Activated B cell treated with CpG ODN at 0.5 μM for 24 hours (primary cell): Measurements from ENCODE around the gene DRG1. TPM values are rescaled to one million over a fixed set of nuclear protein-coding genes. Genes with fewer than 3 reads are reported as not detected.
A peak's percentile ranks its signal among the peaks of the same experiment; 100 is the strongest.
"Not testable (repeated sequence)": the region's sequence is repeated elsewhere in the genome, so short reads cannot be mapped to it uniquely, and the experiment has no call there.

Experiments
- ATAC-seq: fragments of 200-7000 bp; cut with Tn5 transposase; one replicate; pipeline ENCODE4 v1.10.0; 2021; ENCODE audit warnings: low read depth, mild to moderate bottlenecking, moderate library complexity
- CTCF ChIA-PET: fragments of 350-600 bp; sonication (Branson Sonifier 250); formaldehyde crosslinking; loops from one replicate; lab custom pipeline; 2021; ENCODE audit warnings: antibody characterized with exemption; lab: Charles Lee
- POLR2A ChIA-PET: fragments of 350-600 bp; sonication (Branson Sonifier 250); formaldehyde crosslinking; loops from one replicate; lab custom pipeline; 2021; ENCODE audit warnings: antibody characterized with exemption; lab: Charles Lee
- DNase-seq: peaks from one replicate; pipeline ENCODE4 v3.0.0; 2022
- H3K27ac Mint-ChIP-seq: one replicate; pipeline ENCODE4 v1.8.0; 2020; ENCODE audit warnings: mixed read lengths
- H3K27me3 Mint-ChIP-seq: one replicate; pipeline ENCODE4 v1.8.0; 2021; ENCODE audit warnings: mixed read lengths
- H3K36me3 Mint-ChIP-seq: one replicate; pipeline ENCODE4 v1.8.0; 2021; ENCODE audit warnings: low read depth, mixed read lengths
- H3K4me1 Mint-ChIP-seq: one replicate; pipeline ENCODE4 v1.8.0; 2021; ENCODE audit warnings: mixed read lengths
- H3K4me3 Mint-ChIP-seq: one replicate; pipeline ENCODE4 v1.8.0; 2020; ENCODE audit warnings: mild to moderate bottlenecking, mixed read lengths
- H3K9me3 Mint-ChIP-seq: one replicate; pipeline ENCODE4 v1.8.0; 2020; ENCODE audit warnings: mixed read lengths
- CTCF ChIP-seq: fragments of 200-600 bp; IDR thresholded peaks from one replicate; pipeline ENCODE4 v1.8.0; 2022; ENCODE audit warnings: antibody characterized with exemption, mild to moderate bottlenecking
- intact Hi-C: fragments of 100-400 bp; cut with micrococcal nuclease; formaldehyde crosslinking; loops from one replicate; pipeline ENCODE4 v1.15.1; 2024
- total RNA-seq: library from RNA; stranded (reverse); gene quantifications from 2 replicates; pipeline ENCODE4 v1.2.3, GENCODE V29; 2022

The DRG1 gene
- total RNA-seq, 1 donor from 2014 or later, result 68.5 TPM

- CTCF ChIA-PET, result no interaction called here
Observed at GRCh38 chr22:31393893-31394292, 5.5 kb upstream of the DRG1 start.

GRCh38 chr22:31394326-31394725, 5.1 kb upstream of the DRG1 start:
- ChIA-PET POLR2A (no interaction called here), CTCF (no interaction called here)
- Mint-ChIP-seq H3K4me1 (peaks cover 3% of the 10 kb centered on the region), H3K9me3 (no peaks in the 10 kb centered on the region), H3K27ac (no peak overlapping the region), H3K4me3 (no peak overlapping the region), H3K27me3 (no peaks in the 10 kb centered on the region), H3K36me3 (no peaks in the 10 kb centered on the region)
- ATAC-seq (no peak), DNase-seq (no peak)
- intact Hi-C loops, result no loop called here
- no peak for TF ChIP-seq CTCF

More at GRCh38 chr22:31393893-31394292, 5.5 kb upstream of the DRG1 start:
- no peak for DNase-seq
- H3K27ac Mint-ChIP-seq, result no peak overlapping the region
- POLR2A ChIA-PET, result no interaction called here
- H3K36me3 Mint-ChIP-seq, result no peaks in the 10 kb centered on the region
- H3K4me1 Mint-ChIP-seq, result peaks cover 2% of the 10 kb centered on the region
- H3K4me3 Mint-ChIP-seq, result no peak overlapping the region
- TF ChIP-seq CTCF, result no peak
- intact Hi-C loops, result no loop called here
- H3K9me3 Mint-ChIP-seq, result no peaks in the 10 kb centered on the region
- no peaks in the 10 kb centered on the region for H3K27me3 Mint-ChIP-seq
- no peak for ATAC-seq

GRCh38 chr22:31398231-31398630, 1.2 kb upstream of the DRG1 start:
- ATAC-seq, result no peak
- CTCF ChIA-PET, result no interaction called here

GRCh38 chr22:31400023-31400397, 606 bp downstream of the DRG1 start:
- no peak for ATAC-seq
- H3K4me1 Mint-ChIP-seq, result peaks cover 20% of the 10 kb centered on the region
- POLR2A ChIA-PET, result interaction anchor here (0.9 to 4.6 kb wide), 5 partner anchors 53 to 127 kb away, joined by 3 to 66 read pairs (median 3); partner anchors contain the start of genes PATZ1 and SFI1
- H3K36me3 Mint-ChIP-seq, result peaks cover 34% of the 10 kb centered on the region
- no peaks in the 10 kb centered on the region for H3K27me3 Mint-ChIP-seq
- peak overlapping the region; percentile 93 for H3K4me3 Mint-ChIP-seq
- H3K9me3 Mint-ChIP-seq, result no peaks in the 10 kb centered on the region
- no peak for DNase-seq
- no peak for TF ChIP-seq CTCF
- intact Hi-C loops, result no loop called here
- CTCF ChIA-PET, result interaction anchor here (2.0 kb wide), 1 partner anchor 55 kb away, joined by 8 read pairs; no protein-coding TSS in a partner anchor
- H3K27ac Mint-ChIP-seq, result peak overlapping the region; percentile 88

More at GRCh38 chr22:31398231-31398630, 1.2 kb upstream of the DRG1 start:
- H3K36me3 Mint-ChIP-seq, result peaks cover 23% of the 10 kb centered on the region
- intact Hi-C loops, result loop anchor here (2.0 to 5.0 kb wide), 3 partner anchors 99 to 431 kb away; partner anchors contain the start of genes MORC2, PIK3IP1, SFI1 and TUG1
- no peak overlapping the region for H3K27ac Mint-ChIP-seq
- H3K4me3 Mint-ChIP-seq, result no peak overlapping the region
- POLR2A ChIA-PET, result interaction anchor here (0.6 to 4.6 kb wide), 4 partner anchors 43 to 161 kb away, joined by 3 to 66 read pairs (median 11); partner anchors contain the start of gene PATZ1
- TF ChIP-seq CTCF, result no peak
- no peaks in the 10 kb centered on the region for H3K9me3 Mint-ChIP-seq
- DNase-seq, result no peak
- peaks cover 20% of the 10 kb centered on the region for H3K4me1 Mint-ChIP-seq
- H3K27me3 Mint-ChIP-seq, result no peaks in the 10 kb centered on the region

GRCh38 chr22:31402350-31402749, 2.9 kb downstream of the DRG1 start:
- Mint-ChIP-seq H3K4me1 (peaks cover 26% of the 10 kb centered on the region), H3K36me3 (peaks cover 54% of the 10 kb centered on the region)
- H3K27me3 Mint-ChIP-seq, H3K27ac Mint-ChIP-seq, H3K9me3 Mint-ChIP-seq, intact Hi-C loops, H3K4me3 Mint-ChIP-seq, DNase-seq, CTCF ChIA-PET, ATAC-seq: not testable (repeated sequence)
- POLR2A ChIA-PET, result interaction anchor here (0.6 kb wide), 3 partner anchors 86 to 569 kb away, joined by 3 to 4 read pairs (median 3); no protein-coding TSS in a partner anchor
